ENCODE data around the gene ANKRD61.

- no peak for TF ChIP-seq POLR2A (IDR thresholded peaks at IDR 0.05)
- TF ChIP-seq CTCF (IDR thresholded peaks at IDR 0.05): no peak
- no peak for TF ChIP-seq POLR2AphosphoS5 (IDR thresholded peaks at IDR 0.05)
Observed at GRCh38 chr7:6035165-6035564, 4.0 kb downstream of the ANKRD61 start.
